Tibial nerve (tissue), 3 donors: ENCODE data around the gene TNFSF13.

Experiments
- POLR2A ChIP-seq, 2 donors: fragments of 450-650 bp; IDR thresholded peaks; one replicate each; pipeline ENCODE4 v1.6.1; 2017; ENCODE audit warnings: antibody characterized with exemption in 2 of 2, mild to moderate bottlenecking in 2 of 2, moderate library complexity in 2 of 2
- TF ChIP-seq, protein P1 (sequence below), 5 experiments: fragments of 200-600 bp in 3 of 5; fragments of 450-650 bp in 2 of 5; sonication (generic) in 3 of 5; IDR thresholded peaks; one replicate each; pipeline ENCODE4 v1.5.1; 2016 to 2019; ENCODE audit warnings: antibody characterized with exemption in 5 of 5, mild to moderate bottlenecking in 3 of 5, moderate library complexity in 2 of 5

DNA sequence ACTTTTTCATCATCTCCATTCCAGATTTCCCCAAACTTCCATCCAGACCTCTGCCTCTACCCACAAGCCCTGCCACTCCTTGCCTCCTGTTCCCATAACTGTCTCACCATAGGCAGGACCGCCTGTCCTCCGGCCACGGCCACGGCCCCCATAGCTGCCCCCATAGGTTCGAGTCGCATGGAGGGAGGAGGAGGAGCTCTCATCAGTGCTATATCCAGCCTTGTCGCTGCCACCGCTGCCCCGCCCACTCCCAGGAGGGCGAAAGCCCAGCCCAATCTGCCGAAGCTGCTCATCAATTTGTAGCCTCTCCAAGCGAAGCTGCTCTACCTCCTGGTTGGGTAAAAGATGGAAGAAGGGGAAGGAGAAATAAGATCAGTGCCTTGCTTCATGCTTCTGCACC is 34.7 kb downstream of the TNFSF13 start:
- TF ChIP-seq, protein P1, sequence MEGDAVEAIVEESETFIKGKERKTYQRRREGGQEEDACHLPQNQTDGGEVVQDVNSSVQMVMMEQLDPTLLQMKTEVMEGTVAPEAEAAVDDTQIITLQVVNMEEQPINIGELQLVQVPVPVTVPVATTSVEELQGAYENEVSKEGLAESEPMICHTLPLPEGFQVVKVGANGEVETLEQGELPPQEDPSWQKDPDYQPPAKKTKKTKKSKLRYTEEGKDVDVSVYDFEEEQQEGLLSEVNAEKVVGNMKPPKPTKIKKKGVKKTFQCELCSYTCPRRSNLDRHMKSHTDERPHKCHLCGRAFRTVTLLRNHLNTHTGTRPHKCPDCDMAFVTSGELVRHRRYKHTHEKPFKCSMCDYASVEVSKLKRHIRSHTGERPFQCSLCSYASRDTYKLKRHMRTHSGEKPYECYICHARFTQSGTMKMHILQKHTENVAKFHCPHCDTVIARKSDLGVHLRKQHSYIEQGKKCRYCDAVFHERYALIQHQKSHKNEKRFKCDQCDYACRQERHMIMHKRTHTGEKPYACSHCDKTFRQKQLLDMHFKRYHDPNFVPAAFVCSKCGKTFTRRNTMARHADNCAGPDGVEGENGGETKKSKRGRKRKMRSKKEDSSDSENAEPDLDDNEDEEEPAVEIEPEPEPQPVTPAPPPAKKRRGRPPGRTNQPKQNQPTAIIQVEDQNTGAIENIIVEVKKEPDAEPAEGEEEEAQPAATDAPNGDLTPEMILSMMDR (IDR thresholded peaks at IDR 0.05) = no peak
- no peak for TF ChIP-seq POLR2A (IDR thresholded peaks at IDR 0.05)
